Measurements from ENCODE around the gene ADARB1. TPM values are rescaled to one million over a fixed set of nuclear protein-coding genes. Genes with fewer than 3 reads are reported as not detected.

Gene ADARB1
- total and polyA plus RNA-seq, 9 of the 15 experiments (the other 6 are each of a cell fraction or from before 2014, with no cell fraction given) = 6.7 to 16.0 (median 8.3) TPM

- TF ChIP-seq REST (IDR thresholded peaks at IDR 0.05; ENCODE audit: borderline replicate concordance) (no peak), REST (CRISPR knock-in tag; IDR thresholded peaks at IDR 0.05; ENCODE audit: low read depth) (no peak), KLF13 (tag; IDR thresholded peaks at IDR 0.05; ENCODE audit: borderline replicate concordance, low read depth) (no peak), MTF1 (CRISPR knock-in tag; IDR thresholded peaks at IDR 0.05; ENCODE audit: borderline replicate concordance) (no peak), MAFK (IDR thresholded peaks at IDR 0.05; ENCODE audit: low read length) (no peak), MECOM (CRISPR knock-in tag; IDR thresholded peaks at IDR 0.05) (no peak), BHLHE40 (IDR thresholded peaks at IDR 0.05; ENCODE audit: low read length) (no peak), CTBP1 (IDR thresholded peaks at IDR 0.05; ENCODE audit: borderline replicate concordance) (no peak), FOXO4 (CRISPR knock-in tag; IDR thresholded peaks at IDR 0.05) (no peak), FOXJ2 (tag; IDR thresholded peaks at IDR 0.05) (no peak), PML (IDR thresholded peaks at IDR 0.05; ENCODE audit: low read length) (no peak), TCFL5 (CRISPR knock-in tag; conservative IDR thresholded peaks at IDR 0.05) (no peak)
Measured at GRCh38 chr21:45182958-45183357, 108.6 kb downstream of the ADARB1 start (continued).

Measured in K562 (cell line).